Ishikawa (cell line): ENCODE results near the gene ACAN.

ENCODE experiments used
- CEBPB ChIP-seq: IDR thresholded peaks from 2 replicates; pipeline ENCODE4 v1.6.1; 2012
- CREB1 ChIP-seq: IDR thresholded peaks from 2 replicates; pipeline ENCODE4 v1.6.1; 2012; ENCODE audit warnings: low read depth
- EGR1 ChIP-seq: IDR thresholded peaks from 2 replicates; pipeline ENCODE4 v1.6.1; 2012
- EP300 ChIP-seq: IDR thresholded peaks from 2 replicates; pipeline ENCODE4 v1.6.1; 2012; ENCODE audit warnings: borderline replicate concordance
- FOXM1 ChIP-seq: IDR thresholded peaks from 2 replicates; pipeline ENCODE4 v1.6.1; 2012; ENCODE audit warnings: low read depth, borderline replicate concordance
- MAX ChIP-seq: IDR thresholded peaks from 2 replicates; pipeline ENCODE4 v1.6.1; 2012
- NFIC ChIP-seq: IDR thresholded peaks from 2 replicates; pipeline ENCODE4 v1.6.1; 2012
- RAD21 ChIP-seq: IDR thresholded peaks from 2 replicates; pipeline ENCODE4 v1.6.1; 2012; ENCODE audit warnings: low read depth
- REST ChIP-seq: IDR thresholded peaks from 2 replicates; pipeline ENCODE4 v1.6.1; 2012; ENCODE audit warnings: low read depth, mild to moderate bottlenecking
- TAF1 ChIP-seq: IDR thresholded peaks from 2 replicates; pipeline ENCODE4 v1.6.1; 2012; ENCODE audit warnings: low read depth, mild to moderate bottlenecking
- YY1 ChIP-seq: IDR thresholded peaks from 2 replicates; pipeline ENCODE4 v1.6.1; 2012; ENCODE audit warnings: low read depth

- TF ChIP-seq MAX (no peak), REST (no peak), NFIC (no peak), EGR1 (no peak), TAF1 (no peak), EP300 (no peak), CREB1 (no peak), YY1 (no peak), RAD21 (no peak), CEBPB (no peak), FOXM1 (no peak)
Observed at GRCh38 chr15:88785217-88785616, 18.0 kb upstream of the ACAN start.
